A673 (cell line): ENCODE results near the gene ALPK3.
"Not testable (repeated sequence)": the region's sequence is repeated elsewhere in the genome, so short reads cannot be mapped to it uniquely, and the experiment has no call there.

ENCODE experiments used
- EZH2 ChIP-seq: fragments of 200-600 bp; sonication (generic); IDR thresholded peaks from 2 replicates; pipeline ENCODE4 v1.6.1; 2017; ENCODE audit warnings: borderline replicate concordance, low read depth, mild to moderate bottlenecking, mixed read lengths, antibody characterized with exemption, low read length; ENCODE audit not compliant: poor library complexity, severe bottlenecking
- TF ChIP-seq, protein P1 (sequence below): fragments of 300-800, 200-600 bp; sonication (generic); conservative IDR thresholded peaks from 2 replicates; pipeline ENCODE4 v1.5.1; 2017; ENCODE audit warnings: low read depth, mild to moderate bottlenecking, antibody characterized with exemption, low read length, moderate library complexity, mixed read lengths

DNA sequence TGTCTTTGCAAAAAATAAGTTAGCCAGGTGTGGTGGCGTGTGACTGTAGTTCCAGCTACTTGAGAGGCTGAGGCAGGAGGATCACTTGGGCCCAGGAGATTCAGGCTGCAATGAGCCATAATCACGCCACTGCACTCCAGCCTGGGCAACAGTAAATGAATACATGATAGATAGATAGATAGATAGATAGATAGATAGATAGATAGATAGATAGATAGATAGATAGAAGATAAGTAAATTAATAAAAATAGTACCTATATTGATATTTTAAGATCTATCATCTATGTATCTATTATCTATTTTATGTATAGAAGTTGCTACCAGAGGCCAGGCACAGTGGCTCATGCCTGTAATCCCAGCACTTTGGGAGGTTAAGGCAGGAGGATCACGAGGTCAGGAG, 60.5 kb downstream of the ALPK3 start:
- TF ChIP-seq, protein P1, sequence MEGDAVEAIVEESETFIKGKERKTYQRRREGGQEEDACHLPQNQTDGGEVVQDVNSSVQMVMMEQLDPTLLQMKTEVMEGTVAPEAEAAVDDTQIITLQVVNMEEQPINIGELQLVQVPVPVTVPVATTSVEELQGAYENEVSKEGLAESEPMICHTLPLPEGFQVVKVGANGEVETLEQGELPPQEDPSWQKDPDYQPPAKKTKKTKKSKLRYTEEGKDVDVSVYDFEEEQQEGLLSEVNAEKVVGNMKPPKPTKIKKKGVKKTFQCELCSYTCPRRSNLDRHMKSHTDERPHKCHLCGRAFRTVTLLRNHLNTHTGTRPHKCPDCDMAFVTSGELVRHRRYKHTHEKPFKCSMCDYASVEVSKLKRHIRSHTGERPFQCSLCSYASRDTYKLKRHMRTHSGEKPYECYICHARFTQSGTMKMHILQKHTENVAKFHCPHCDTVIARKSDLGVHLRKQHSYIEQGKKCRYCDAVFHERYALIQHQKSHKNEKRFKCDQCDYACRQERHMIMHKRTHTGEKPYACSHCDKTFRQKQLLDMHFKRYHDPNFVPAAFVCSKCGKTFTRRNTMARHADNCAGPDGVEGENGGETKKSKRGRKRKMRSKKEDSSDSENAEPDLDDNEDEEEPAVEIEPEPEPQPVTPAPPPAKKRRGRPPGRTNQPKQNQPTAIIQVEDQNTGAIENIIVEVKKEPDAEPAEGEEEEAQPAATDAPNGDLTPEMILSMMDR: not testable (repeated sequence)
- not testable (repeated sequence) for TF ChIP-seq EZH2
